Liver (tissue), 9 donors: ENCODE data around the gene SLC24A4. TPM values are rescaled to one million over a fixed set of nuclear protein-coding genes. Genes with fewer than 3 reads are reported as not detected.

Source experiments
- DNase-seq: peaks from one replicate; pipeline ENCODE4 v3.0.0-alpha.2; 2017; ENCODE audit warnings: low spot score
- H3K27ac ChIP-seq, 2 donors: one replicate each; pipeline ENCODE4 v1.7.0; 2013; ENCODE audit warnings: inconsistent platforms in 2 of 2, low read length in 2 of 2, control low read depth in 1 of 2, low read depth in 1 of 2, mild to moderate bottlenecking in 1 of 2
- H3K27me3 ChIP-seq, 4 donors: one replicate each; pipeline versions ENCODE4 v1.6.1 to v1.7.0; 2013; ENCODE audit warnings: low read length in 3 of 4, inconsistent platforms in 1 of 4, mild to moderate bottlenecking in 1 of 4, moderate library complexity in 1 of 4; ENCODE audit not compliant: control insufficient read depth in 4 of 4, insufficient read depth in 4 of 4
- H3K36me3 ChIP-seq, 4 donors: one replicate each; pipeline versions ENCODE4 v1.6.1 to v1.7.0; 2013; ENCODE audit warnings: low read length in 3 of 4, mild to moderate bottlenecking in 3 of 4, low read depth in 1 of 4, moderate library complexity in 1 of 4; ENCODE audit not compliant: control insufficient read depth in 4 of 4, insufficient read depth in 3 of 4
- H3K4me1 ChIP-seq, 4 donors: one replicate each; pipeline versions ENCODE4 v1.6.1 to v1.7.0; 2013; ENCODE audit warnings: low read length in 3 of 4, mild to moderate bottlenecking in 3 of 4, moderate library complexity in 1 of 4; ENCODE audit not compliant: control insufficient read depth in 4 of 4, insufficient read depth in 4 of 4
- H3K4me3 ChIP-seq, 3 donors: one replicate each; pipeline versions ENCODE4 v1.6.1 to v1.7.0; 2013; ENCODE audit warnings: low read length in 3 of 3, control low read depth in 1 of 3, low read depth in 1 of 3, mild to moderate bottlenecking in 1 of 3
- H3K9ac ChIP-seq, 2 donors: one replicate each; pipeline ENCODE4 v1.7.0; 2013; ENCODE audit warnings: low read length in 2 of 2, mild to moderate bottlenecking in 2 of 2, moderate library complexity in 2 of 2, control low read depth in 1 of 2, low read depth in 1 of 2
- H3K9me3 ChIP-seq, 4 donors: one replicate each; pipeline versions ENCODE4 v1.6.1 to v1.7.0; 2013; ENCODE audit warnings: low read length in 3 of 4; ENCODE audit not compliant: control insufficient read depth in 4 of 4
- EGR1 ChIP-seq, 2 donors: IDR thresholded peaks; 2 replicates each; pipeline ENCODE4 v1.6.1; 2016 to 2018; ENCODE audit warnings: antibody characterized with exemption in 2 of 2, low read depth in 2 of 2
- FOXA2 ChIP-seq: IDR thresholded peaks from 2 replicates; pipeline ENCODE4 v1.6.1; 2016; ENCODE audit warnings: antibody characterized with exemption
- GABPA ChIP-seq, 2 donors: IDR thresholded peaks in 1 of 2; conservative IDR thresholded peaks in 1 of 2; 2 replicates each; pipeline ENCODE4 v1.6.1; 2016; ENCODE audit warnings: antibody characterized with exemption in 2 of 2, mild to moderate bottlenecking in 1 of 2, moderate library complexity in 1 of 2
- HNF4A ChIP-seq, 2 donors: conservative IDR thresholded peaks; 2 replicates each; pipeline ENCODE4 v1.6.1; 2016; ENCODE audit warnings: antibody characterized with exemption in 2 of 2, mild to moderate bottlenecking in 2 of 2
- HNF4G ChIP-seq: IDR thresholded peaks from 2 replicates; pipeline ENCODE4 v1.6.1; 2016; ENCODE audit warnings: antibody characterized with exemption
- JUND ChIP-seq, 2 donors: IDR thresholded peaks; 2 replicates each; pipeline ENCODE4 v1.6.1; 2016; ENCODE audit warnings: antibody characterized with exemption in 2 of 2
- MAX ChIP-seq: IDR thresholded peaks from 2 replicates; pipeline ENCODE4 v1.6.1; 2016; ENCODE audit warnings: antibody characterized with exemption
- RAD21 ChIP-seq, 2 donors: IDR thresholded peaks; 2 replicates each; pipeline ENCODE4 v1.6.1; 2016; ENCODE audit warnings: antibody characterized with exemption in 2 of 2, mild to moderate bottlenecking in 2 of 2
- REST ChIP-seq: IDR thresholded peaks from 2 replicates; pipeline ENCODE4 v1.6.1; 2016; ENCODE audit warnings: antibody characterized with exemption, mild to moderate bottlenecking
- RXRA ChIP-seq, 2 donors: IDR thresholded peaks; 2 replicates each; pipeline ENCODE4 v1.6.1; 2017 to 2018; ENCODE audit warnings: antibody characterized with exemption in 2 of 2, mild to moderate bottlenecking in 1 of 2
- SP1 ChIP-seq: IDR thresholded peaks from 2 replicates; pipeline ENCODE4 v1.6.1; 2018; ENCODE audit warnings: antibody characterized with exemption, mild to moderate bottlenecking
- TAF1 ChIP-seq: conservative IDR thresholded peaks from 2 replicates; pipeline ENCODE4 v1.6.1; 2016; ENCODE audit warnings: antibody characterized with exemption, mild to moderate bottlenecking
- YY1 ChIP-seq: IDR thresholded peaks from 2 replicates; pipeline ENCODE4 v1.6.1; 2016; ENCODE audit warnings: antibody characterized with exemption, mild to moderate bottlenecking
- WGBS: extraction: QIAGEN DNeasy Blood & Tissue Kit; methylation state at CpG from one replicate; pipeline ENCODE4 v1.1.7; 2013; 5-methylcytosine and 5-hydroxymethylcytosine counted together
- polyA plus RNA-seq, 2 donors: library from polyadenylated mRNA; stranded (reverse) in 1 of 2; unstranded in 1 of 2; fragments of 200-250 nt in 1 of 2; fragments of >200 nt in 1 of 2; fragmentation: Nextera tagmentation in 1 of 2; extraction: Ambion mirVana in 1 of 2; gene quantifications; one replicate each; pipeline versions ENCODE4 v1.2.1 to v1.2.3, GENCODE V29; 2013 to 2015
- total RNA-seq, 2 donors: library from RNA; depleted of rRNA; stranded (reverse); fragments of >200 nt; gene quantifications; one replicate each; pipeline ENCODE4 v1.2.3, GENCODE V29; 2014
- TF ChIP-seq, protein P1 (sequence below): IDR thresholded peaks from 2 replicates; pipeline ENCODE4 v1.6.1; 2016; ENCODE audit warnings: antibody characterized with exemption
- donor health status: healthy.
- donor health status: healthy.
- donor health status: healthy.
- donor health status: healthy.
- donor health status: healthy.

SLC24A4 gene
- total and polyA plus RNA-seq, 4 donors = 0.06 to 0.23 (median 0.12) TPM

DNA sequence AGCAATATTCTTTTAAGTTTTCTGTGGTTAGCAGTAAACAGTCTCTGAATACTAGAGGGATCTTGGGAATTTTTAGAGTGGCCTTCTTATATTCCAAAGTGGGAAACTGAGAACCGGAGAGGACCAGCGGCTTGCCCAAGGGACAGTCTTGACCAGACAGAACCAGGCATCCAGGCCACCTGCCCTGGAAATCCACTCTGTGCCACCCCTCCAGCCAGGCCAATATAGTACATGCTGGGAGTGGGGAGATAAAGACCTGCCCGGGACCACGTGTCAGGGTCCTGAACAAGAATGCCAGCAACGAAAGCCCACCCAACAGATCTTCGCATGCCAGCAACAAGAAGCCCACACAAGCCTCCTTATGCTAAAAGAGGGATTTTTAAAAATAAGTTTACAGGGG lies 141.2 kb downstream of the SLC24A4 start:
- 88% methylated on average over 6 of the region's 6 CpGs for WGBS

GRCh38 chr14:92464716-92465115 lies 141.8 kb downstream of the SLC24A4 start:
- H3K27me3 ChIP-seq = no peaks in the 10 kb centered on the region
- WGBS = 95% methylated on average over 9 of the region's 9 CpGs
- H3K27ac ChIP-seq = no peak overlapping the region
- H3K9ac ChIP-seq = no peak overlapping the region
- no peak for DNase-seq
- no peaks in the 10 kb centered on the region for H3K36me3 ChIP-seq
- no peak overlapping the region for H3K4me3 ChIP-seq
- peaks cover 0 to 3% (median 3%) of the 10 kb centered on the region in 4 donors for H3K9me3 ChIP-seq
- TF ChIP-seq JUND (IDR thresholded peaks at IDR 0.05) = no peak
- peaks cover 0 to 5% (median 0%) of the 10 kb centered on the region in 4 donors for H3K4me1 ChIP-seq

More for the DNA sequence above, 141.2 kb downstream of the SLC24A4 start:
- H3K36me3 ChIP-seq = no peaks in the 10 kb centered on the region
- H3K9me3 ChIP-seq = peaks cover 0 to 3% (median 3%) of the 10 kb centered on the region in 4 donors
- no peak for TF ChIP-seq RAD21 (IDR thresholded peaks at IDR 0.05)
- no peak for TF ChIP-seq HNF4A (conservative IDR thresholded peaks at IDR 0.05)
- no peak for TF ChIP-seq JUND (IDR thresholded peaks at IDR 0.05)
- TF ChIP-seq YY1 = no peak
- no peak for TF ChIP-seq MAX
- no peak for DNase-seq
- H3K9ac ChIP-seq = no peak overlapping the region
- H3K27me3 ChIP-seq = no peaks in the 10 kb centered on the region
- H3K4me3 ChIP-seq = no peak overlapping the region
- H3K4me1 ChIP-seq = peaks cover 0 to 5% (median 0%) of the 10 kb centered on the region in 4 donors
- no peak overlapping the region for H3K27ac ChIP-seq

DNA sequence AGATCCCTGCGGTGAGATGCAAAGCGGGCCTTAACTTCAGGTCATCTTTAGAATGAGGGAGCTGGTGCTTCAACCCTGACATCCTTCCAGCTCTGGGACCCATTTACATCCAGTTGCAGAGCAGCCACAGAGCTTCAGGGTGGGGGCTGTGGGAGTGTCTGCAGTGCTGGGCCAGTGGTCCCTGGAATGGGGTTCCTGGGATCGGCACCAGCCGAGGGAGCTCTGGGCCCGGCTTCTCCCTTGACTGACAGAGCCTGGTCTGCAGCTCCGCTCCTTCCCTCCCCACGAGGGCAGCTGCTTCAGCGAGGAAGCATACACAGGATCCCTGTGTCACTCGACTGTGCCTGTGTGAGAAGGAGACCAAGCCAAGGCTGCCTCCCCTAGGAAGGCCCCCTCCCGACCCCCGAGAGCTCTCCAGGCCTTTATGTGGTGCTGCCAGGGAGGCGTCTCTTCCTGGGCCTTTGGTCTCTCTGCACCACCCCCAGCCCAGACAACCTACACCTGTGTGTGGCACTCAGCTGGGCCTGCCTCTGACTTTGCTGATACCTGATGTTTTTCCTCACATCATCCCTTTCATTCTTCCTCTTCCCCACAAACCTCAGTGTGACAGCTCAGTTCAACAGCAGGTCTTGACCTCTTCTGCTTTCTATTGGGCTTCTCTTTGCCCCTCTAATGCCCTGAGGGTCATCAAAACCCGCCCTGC lies 142.5 kb downstream of the SLC24A4 start:
- Histone ChIP-seq H3K9me3 (peaks cover 0 to 3% (median 3%) of the 10 kb centered on the region in 4 donors), H3K27me3 (no peaks in the 10 kb centered on the region), H3K36me3 (no peaks in the 10 kb centered on the region), H3K4me1 (peaks cover 0 to 5% (median 0%) of the 10 kb centered on the region in 4 donors), H3K4me3 (no peak overlapping the region), H3K9ac (no peak overlapping the region), H3K27ac (no peak overlapping the region)
- no peak for TF ChIP-seq TAF1
- TF ChIP-seq FOXA2 = no peak
- TF ChIP-seq SP1 = no peak
- no peak for TF ChIP-seq GABPA (IDR thresholded peaks at IDR 0.05 in 1 of 2, conservative IDR thresholded peaks at IDR 0.05 in 1 of 2)
- no peak for TF ChIP-seq JUND (IDR thresholded peaks at IDR 0.05)
- no peak for TF ChIP-seq EGR1 (IDR thresholded peaks at IDR 0.05; ENCODE audit: low read depth in 2 of 2)
- TF ChIP-seq HNF4G = no peak
- TF ChIP-seq YY1 = no peak
- no peak for TF ChIP-seq RXRA (IDR thresholded peaks at IDR 0.05)
- TF ChIP-seq RAD21 (IDR thresholded peaks at IDR 0.05) = no peak
- no peak for TF ChIP-seq MAX
- TF ChIP-seq, protein P1, sequence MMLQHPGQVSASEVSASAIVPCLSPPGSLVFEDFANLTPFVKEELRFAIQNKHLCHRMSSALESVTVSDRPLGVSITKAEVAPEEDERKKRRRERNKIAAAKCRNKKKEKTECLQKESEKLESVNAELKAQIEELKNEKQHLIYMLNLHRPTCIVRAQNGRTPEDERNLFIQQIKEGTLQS = no peak
- DNase-seq = no peak
- WGBS = 82% methylated on average over 13 of the region's 13 CpGs

DNA sequence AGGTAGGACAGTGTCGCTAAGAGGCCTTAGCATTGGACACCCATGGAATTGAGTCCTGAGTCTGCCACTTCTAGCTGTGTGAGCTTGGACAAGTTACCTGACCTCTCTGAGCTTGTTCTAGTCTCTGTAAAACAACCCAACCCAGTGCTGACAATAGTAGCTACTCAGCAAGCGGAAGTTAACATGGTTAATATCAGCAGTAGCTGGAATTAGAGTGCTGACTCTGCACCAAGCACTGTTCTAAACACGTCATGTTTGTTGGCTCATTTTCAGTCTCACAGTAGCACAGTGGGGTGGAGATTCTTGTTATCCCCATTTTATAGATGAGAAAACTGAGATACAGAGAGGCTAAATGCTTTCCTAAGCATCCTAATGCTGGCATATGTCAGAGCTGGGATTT lies 143.1 kb downstream of the SLC24A4 start:
- no peak for DNase-seq
- Histone ChIP-seq H3K36me3 (no peaks in the 10 kb centered on the region), H3K4me3 (no peak overlapping the region), H3K9ac (no peak overlapping the region), H3K27ac (no peak overlapping the region), H3K4me1 (peaks cover 0 to 5% (median 0%) of the 10 kb centered on the region in 4 donors), H3K27me3 (no peaks in the 10 kb centered on the region), H3K9me3 (peaks cover 0 to 3% (median 3%) of the 10 kb centered on the region in 4 donors)
- WGBS = 80% methylated on average over 3 of the region's 3 CpGs
- TF ChIP-seq GABPA (IDR thresholded peaks at IDR 0.05 in 1 of 2, conservative IDR thresholded peaks at IDR 0.05 in 1 of 2) (no peak), RAD21 (IDR thresholded peaks at IDR 0.05) (no peak), REST (no peak), EGR1 (IDR thresholded peaks at IDR 0.05; ENCODE audit: low read depth in 2 of 2) (no peak), RXRA (IDR thresholded peaks at IDR 0.05) (no peak)
